GM12891 (cell line): ENCODE measurements around the gene ATG4D.

Experiments
- DNase-seq: peaks from one replicate; pipeline ENCODE4 v3.0.0; 2011; ENCODE audit warnings: low spot score; ENCODE audit not compliant: insufficient read length
- FAIRE-seq: peaks from 2 replicates; lab custom pipeline; 2011; peaks lifted over from hg19 to GRCh38; lab: Jason Lieb, UNC
- PAX5 ChIP-seq: IDR thresholded peaks from 2 replicates; pipeline ENCODE4 v1.6.1; 2011; ENCODE audit warnings: low read length, moderate library complexity, mild to moderate bottlenecking; ENCODE audit not compliant: insufficient read depth, severe bottlenecking
- POLR2A ChIP-seq: IDR thresholded peaks from 2 replicates; pipeline ENCODE4 v1.6.1; 2011; ENCODE audit warnings: low read depth, low read length, control low read depth
- POLR2AphosphoS5 ChIP-seq: IDR thresholded peaks from 2 replicates; pipeline ENCODE4 v1.6.1; 2011; ENCODE audit warnings: low read depth, low read length, control low read depth
- POU2F2 ChIP-seq: IDR thresholded peaks from 2 replicates; pipeline ENCODE4 v1.6.1; 2011; ENCODE audit warnings: low read depth, mild to moderate bottlenecking, control low read depth, low read length, moderate library complexity
- SPI1 ChIP-seq: IDR thresholded peaks from 2 replicates; pipeline ENCODE4 v1.6.1; 2011; ENCODE audit warnings: low read depth, low read length, control low read depth
- TAF1 ChIP-seq: IDR thresholded peaks from 2 replicates; pipeline ENCODE4 v1.6.1; 2011; ENCODE audit warnings: low read depth, low read length, control low read depth

The ATG4D gene

GRCh38 chr19:10577951-10578350 lies 34.2 kb downstream of the ATG4D start:
- DNase-seq (no peak), FAIRE-seq (no peak)
- TF ChIP-seq TAF1 (no peak), PAX5 (no peak), POLR2A (no peak), POLR2AphosphoS5 (no peak), SPI1 (no peak), POU2F2 (no peak)

GRCh38 chr19:10580979-10581631 lies 37.4 kb downstream of the ATG4D start:
- TF ChIP-seq POU2F2 (peak; percentile 40; the same call in 1 of the 2 replicates), PAX5 (no peak)
- FAIRE-seq (peak; percentile 92), DNase-seq (peak; percentile 77)

DNA sequence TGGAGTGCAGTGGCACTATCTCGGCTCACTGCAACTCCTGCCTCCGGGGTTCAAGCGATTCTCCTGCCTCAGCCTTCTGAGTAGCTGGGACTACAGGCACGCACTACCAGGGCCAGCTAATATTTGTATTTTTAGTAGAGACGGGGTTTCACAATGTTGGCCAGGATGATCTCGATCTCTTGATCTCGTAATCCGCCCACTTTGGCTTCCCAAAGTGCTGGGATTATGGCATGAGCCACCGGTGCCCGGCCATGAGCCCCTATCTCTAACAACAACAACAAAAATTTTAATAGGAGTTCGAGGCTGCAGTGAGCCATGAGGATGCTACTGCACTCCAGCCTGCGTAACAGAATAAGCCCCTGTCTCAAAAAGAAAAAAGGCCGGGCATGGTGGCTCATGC lies 38.4 kb downstream of the ATG4D start:
- FAIRE-seq (no peak), DNase-seq (no peak)
- TF ChIP-seq TAF1, result no peak
- TF ChIP-seq PAX5, result no peak
- TF ChIP-seq POLR2AphosphoS5, result no peak
- no peak for TF ChIP-seq POLR2A
- TF ChIP-seq POU2F2, result no peak
- no peak for TF ChIP-seq SPI1

DNA sequence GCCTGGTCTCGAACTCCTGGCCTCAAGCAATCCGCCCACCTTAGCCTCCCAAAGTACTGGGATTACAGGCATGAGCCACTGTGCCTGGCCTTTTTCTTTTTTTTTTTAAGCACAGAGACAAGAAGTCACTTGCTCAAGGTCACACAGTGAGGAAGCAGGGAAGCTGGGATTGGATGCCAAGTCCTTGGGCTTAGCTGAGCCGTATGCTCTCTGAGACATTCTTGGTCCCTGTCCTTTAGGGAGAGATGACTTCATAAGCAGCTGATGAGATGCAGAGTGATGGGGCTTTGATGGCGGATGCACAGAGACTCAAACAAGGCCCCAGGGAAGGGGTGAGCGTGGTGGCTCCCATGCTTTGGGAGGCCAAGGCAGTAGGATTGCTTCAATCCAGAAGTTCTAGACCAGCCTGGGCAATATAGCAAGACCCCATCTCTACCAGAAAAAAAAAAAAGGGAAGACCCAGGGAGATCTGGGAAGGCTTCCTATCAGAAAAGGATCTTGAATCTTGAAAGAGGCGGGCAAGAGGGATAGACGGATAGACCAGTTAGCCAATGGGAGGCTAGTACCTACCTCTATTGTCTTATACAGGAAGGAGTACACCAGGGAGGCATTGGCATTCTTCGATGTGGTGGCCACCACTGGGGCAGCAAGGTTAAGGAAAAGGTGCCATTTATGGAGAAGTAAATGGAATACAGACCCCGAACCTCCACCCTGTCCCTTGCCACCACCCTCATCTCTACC lies 39.5 kb downstream of the ATG4D start:
- DNase-seq (no peak), FAIRE-seq (no peak)
- TF ChIP-seq POLR2AphosphoS5 (no peak), PAX5 (no peak), POU2F2 (no peak), TAF1 (no peak), SPI1 (no peak), POLR2A (no peak)

DNA sequence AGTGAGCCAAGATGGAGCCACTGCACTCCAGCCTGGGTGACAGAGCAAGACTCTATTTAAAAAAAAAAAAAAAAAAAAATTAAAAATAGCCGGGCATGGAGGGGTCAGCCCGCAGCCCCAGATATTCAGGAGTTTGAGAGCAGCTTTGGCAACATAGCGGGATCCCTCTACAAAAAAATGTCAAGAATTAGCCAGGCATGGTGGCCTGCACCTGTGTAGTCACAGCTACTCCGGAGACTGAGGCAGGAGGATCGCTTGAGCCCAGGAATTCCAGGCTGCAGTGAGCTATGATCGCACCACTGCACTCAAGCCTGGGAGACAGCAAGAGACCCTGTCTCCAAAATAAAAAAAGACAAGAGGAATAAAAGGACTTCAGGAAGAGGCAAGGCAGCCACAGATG lies 42.7 kb downstream of the ATG4D start:
- DNase-seq, result no peak
- no peak for FAIRE-seq
- TF ChIP-seq SPI1 (no peak), POLR2AphosphoS5 (no peak), PAX5 (no peak), POLR2A (no peak), TAF1 (no peak), POU2F2 (no peak)

- no peak for FAIRE-seq
Measured at GRCh38 chr19:10587022-10587838, 43.5 kb downstream of the ATG4D start, which contains the start of gene AP1M2. TSS of gene AP1M2 (minus strand) at chr19:10587312. CDS start at chr19:10587231, 81 bp downstream.

DNA sequence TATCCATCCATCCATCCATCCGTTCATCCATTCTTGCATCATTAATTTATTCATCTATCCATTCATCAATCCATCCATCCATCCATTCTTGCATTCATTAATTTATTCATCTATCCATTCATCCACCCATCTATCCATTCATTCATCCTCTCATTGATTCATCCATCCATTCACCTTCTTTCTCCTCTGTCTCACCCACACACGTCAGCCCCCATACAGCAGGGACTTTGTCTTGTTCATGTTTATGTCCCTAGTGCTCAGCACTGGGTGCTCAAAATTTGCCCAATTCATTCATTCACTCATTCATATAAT lies 44.1 kb downstream of the ATG4D start:
- DNase-seq, result no peak
- TF ChIP-seq POLR2AphosphoS5, result no peak
- TF ChIP-seq POU2F2, result no peak
- no peak for TF ChIP-seq SPI1
- TF ChIP-seq PAX5, result no peak
- TF ChIP-seq TAF1, result no peak
- TF ChIP-seq POLR2A, result no peak
- no peak for FAIRE-seq

More at GRCh38 chr19:10587022-10587838, 43.5 kb downstream of the ATG4D start, which contains the start of gene AP1M2:
- no peak for DNase-seq
- TF ChIP-seq SPI1 (no peak), POLR2A (no peak), POLR2AphosphoS5 (no peak)

DNA sequence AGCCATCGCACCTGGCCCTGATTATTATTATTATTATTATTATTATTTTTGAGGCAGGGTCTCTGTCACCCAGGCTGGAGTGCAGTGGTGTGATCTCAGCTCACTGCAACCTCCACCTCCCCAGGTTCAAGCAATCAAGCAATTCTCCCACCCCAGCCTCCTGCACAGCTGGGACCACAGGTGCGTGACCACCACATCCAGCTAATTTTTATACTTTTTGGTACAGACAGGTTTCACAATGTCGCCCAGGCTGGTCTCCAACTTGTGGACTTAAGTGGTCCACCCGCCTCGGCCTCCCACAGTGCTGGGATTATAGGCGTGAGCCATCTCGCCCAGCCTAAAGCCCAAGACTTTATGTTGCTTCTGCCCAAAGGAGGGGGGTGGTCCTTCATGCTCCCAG lies 49.4 kb downstream of the ATG4D start:
- no peak for FAIRE-seq
- DNase-seq, result no peak
- TF ChIP-seq TAF1, result no peak
- peak; percentile 76 for TF ChIP-seq PAX5

- FAIRE-seq, result peak; percentile 87
- TF ChIP-seq POU2F2 (peak; percentile 30; the same call in 1 of the 2 replicates), SPI1 (peak; percentile 96), POLR2AphosphoS5 (no peak)
- no peak for DNase-seq
Measured at GRCh38 chr19:10593820-10594637, 50.3 kb downstream of the ATG4D start.
